ENCODE measurements around the gene WDR62.

The WDR62 gene

DNA sequence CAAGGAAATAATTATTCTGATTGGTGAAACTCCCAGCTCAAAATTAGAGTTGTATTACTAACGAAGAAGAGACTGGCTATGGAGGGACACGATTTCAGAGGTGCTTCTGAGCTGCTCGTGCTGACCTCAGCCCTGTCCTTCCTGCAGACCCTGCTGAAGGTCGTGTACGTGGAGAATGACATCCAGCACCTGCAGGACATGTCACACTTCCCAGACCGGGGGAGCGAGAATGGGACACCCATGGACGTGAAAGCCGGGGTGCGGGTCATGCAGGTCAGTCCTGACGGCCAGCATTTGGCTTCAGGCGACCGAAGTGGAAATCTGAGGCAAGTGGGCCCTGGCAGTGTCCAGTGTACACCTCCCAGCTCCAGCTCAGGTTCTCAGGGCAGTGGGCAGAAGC, 28.2 kb downstream of the WDR62 start:
- no peak for DNase-seq

DNA sequence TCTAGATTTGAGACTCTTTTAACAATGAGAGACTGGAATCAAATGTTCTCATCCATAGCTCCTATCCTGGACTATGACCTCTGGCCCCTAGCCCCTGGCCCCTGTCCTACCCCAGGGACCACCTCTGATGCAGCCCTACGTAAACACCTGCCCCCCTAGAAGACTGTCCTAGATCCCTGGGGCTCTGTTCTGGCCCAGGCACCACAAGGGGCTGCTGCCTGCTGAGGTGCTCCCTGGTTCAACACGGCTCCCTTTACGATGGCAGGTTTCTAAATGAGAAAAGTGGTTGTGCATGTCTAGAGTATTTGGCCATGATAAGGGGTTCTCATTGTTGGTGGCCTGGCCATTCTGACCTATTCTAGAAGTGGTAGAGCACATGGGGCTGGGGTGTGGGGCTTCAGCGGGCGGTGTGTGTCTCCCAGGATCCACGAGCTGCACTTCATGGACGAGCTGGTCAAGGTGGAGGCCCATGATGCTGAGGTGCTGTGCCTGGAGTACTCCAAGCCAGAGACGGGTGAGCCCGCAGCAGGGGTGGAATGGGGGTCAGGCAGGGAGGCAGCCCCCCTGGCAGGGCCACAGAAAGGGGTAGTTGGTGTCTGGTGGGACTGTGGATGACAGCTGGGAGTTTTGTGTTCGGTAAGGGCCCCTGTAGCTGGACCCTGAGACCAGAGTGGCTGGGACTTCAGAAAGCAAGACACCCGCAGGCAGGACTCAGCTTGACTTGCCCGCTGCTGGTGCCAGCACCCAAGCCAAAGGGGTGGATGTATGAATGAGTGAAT, 29.7 kb downstream of the WDR62 start:
- DNase-seq, result no peak

DNA sequence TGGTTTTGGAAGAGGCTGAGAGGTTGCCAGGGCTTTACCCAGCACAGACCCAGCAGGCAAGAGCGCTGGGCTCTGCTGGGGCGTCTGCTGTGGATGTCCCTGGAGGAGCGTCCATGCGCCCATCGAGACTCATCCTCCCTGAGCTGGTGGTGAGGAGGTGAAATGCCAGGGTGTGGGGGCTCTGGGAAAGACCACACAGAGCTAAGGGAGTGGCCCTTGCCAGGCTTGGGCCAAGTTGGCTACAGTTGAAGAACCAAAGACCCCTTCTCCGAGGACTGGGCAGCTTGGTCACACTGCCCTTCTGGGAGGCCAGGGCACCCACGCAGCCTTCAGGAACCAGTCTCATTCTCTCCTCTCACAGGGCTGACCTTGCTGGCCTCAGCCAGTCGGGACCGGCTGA, 31.6 kb downstream of the WDR62 start:
- no peak for DNase-seq

DNA sequence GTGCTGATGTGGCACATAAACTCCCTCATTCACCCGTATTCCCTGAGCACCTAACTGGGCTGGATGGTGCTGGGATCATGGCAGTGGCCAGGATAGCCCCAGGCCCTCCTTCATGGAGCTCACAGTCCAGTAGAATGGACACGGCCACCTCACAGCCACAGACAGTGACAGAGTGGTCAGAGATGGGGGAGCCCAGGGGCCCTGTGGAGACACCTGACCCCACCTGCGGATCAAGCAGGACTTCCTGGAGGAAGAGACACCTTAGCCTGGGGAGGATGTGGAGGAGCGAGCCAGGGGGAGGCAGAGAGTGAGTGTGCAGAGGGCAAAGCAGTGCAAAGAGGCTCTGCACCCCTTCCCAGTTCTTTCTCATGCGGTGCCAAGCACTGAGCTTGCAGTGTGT, 35.1 kb downstream of the WDR62 start:
- DNase-seq, result no peak

DNA sequence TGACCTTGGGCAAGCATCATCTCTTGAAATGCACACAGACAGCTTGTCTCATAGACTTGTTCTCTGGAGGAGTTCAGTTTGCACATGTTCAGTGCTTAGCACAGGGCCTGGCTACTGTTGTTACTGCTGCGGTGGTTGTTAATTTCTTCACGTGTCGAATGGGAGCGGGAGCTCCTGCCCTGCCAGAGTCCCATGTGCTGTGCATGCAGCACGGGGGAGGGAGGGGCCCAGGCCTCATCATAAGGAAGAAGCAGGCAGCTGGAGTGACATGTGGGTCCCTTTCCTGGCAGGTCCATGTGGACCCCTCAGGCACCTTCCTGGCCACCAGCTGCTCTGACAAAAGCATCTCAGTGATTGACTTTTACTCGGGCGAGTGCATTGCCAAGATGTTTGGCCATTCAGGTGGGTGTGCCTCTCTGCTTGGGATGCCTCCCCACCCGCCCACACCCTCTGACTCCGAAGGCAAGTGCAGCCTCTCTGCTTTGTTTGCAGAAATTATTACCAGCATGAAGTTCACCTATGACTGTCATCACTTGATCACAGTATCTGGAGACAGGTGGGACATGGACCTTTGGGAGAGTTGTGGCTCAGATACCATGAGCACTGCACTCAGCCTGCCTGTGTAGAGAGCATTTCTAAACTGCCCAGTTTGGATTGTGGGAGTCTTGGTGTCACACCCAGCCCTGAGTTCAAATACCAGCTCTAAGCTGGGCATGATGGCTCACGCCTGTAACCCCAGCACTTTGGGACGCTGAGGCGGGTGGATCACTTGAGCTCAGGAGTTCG, 36.4 kb downstream of the WDR62 start:
- DNase-seq, result no peak

DNA sequence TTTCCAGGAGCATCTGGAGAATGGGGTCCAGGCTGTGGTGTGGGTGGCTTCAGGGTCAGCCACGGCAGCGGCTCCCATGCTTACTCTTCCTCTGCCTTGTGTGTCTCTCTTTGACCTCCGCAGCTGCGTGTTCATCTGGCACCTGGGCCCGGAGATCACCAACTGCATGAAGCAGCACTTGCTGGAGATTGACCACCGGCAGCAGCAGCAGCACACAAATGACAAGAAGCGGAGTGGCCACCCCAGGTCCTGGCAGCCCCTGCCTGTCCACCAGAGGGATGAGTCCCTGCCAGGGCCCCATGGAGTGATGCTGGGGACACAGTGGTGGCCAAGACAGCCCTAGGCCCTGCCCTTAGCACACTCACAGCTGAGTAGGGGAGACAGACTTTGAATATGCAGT, 37.9 kb downstream of the WDR62 start:
- no peak for DNase-seq

DNA sequence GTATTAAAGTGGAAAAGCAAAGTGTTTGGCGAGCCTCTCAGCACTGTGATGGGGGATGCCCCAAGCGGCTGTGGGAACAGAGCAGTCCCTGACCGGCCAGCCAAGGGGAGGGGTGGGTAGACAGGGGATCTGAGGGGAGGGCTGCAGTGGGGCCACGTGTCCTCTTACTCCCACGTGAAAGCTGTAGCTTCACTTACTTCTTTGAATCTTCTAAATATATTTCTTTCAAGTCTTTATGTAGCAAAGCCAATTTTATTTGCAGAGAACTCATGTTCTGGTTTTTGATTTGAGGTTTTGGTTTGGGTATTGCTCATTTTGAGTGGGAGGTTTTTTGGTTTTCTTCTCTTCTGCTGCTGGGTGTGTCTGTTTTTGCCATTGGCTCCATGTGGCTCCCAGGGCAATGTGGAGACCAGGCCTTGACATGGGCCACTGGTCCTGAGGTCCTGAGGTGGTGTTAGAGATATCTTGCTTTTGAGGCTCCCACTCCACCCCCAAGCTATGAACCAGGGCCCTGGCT, 38.5 kb downstream of the WDR62 start:
- DNase-seq, result no peak

DNA sequence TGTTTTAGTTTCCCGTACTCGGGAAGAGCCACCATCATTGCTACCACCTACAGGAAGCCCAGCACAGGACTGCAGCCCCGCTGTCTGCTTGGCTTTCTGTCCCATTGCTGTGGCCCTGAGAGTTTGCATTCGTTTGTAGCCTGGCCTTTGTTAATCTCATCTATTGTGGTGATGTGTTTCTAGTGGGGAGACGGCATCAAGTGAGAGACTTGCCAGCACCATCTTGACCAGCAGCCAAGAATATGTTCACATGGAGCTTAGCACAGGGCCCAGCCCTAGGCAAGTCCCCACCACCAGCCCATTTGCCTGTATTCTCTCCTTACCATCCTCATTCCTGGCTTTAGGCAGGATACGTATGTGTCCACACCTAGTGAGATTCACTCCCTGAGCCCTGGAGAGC, 39.0 kb downstream of the WDR62 start:
- DNase-seq, result no peak

DNA sequence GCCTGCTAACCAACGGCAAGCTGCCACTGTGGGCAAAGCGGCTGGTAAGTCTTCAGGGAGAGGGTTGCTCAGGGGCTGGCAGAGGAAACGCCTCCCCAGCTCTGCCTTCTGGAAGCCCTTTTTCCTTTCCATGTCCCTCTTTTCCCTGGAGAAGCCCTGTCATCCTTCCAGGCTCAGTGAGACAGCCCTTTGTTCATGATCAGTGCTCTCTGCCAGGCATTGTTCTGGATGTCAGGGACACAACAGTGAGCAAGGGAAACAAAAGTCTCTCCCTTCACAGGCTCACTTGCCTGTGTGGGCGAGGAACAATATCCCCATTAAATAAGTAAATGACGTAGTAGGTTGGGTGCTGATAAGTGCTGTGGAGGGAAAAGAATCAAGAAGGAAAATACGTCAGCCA, 42.3 kb downstream of the WDR62 start:
- no peak for DNase-seq

DNA sequence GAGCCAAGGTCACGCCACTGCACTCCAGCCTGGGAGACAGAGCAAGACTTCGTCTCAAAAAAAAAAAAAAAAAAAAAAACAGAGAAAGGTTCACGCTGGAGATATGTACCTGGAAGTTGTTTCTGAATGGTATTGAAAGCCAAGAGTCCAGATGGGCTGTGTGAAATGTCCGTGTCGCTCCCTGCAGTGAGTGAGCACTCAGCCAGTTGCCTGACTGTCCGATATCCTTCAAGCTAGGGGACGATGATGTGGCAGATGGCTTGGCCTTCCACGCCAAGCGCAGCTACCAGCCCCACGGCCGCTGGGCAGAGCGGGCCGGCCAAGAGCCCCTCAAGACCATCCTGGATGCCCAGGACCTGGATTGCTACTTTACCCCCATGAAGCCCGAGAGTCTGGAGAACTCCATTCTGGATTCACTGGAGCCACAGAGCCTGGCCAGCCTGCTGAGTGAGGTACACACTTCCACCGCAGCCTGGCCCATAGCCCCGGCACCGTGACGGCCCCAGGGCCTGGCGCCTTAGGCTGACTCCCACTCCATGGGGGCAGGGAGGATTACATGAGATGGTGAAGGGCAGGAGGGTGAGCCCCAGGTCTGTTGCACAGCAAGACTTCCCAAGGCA, 44.6 kb downstream of the WDR62 start:
- DNase-seq, result no peak

DNA sequence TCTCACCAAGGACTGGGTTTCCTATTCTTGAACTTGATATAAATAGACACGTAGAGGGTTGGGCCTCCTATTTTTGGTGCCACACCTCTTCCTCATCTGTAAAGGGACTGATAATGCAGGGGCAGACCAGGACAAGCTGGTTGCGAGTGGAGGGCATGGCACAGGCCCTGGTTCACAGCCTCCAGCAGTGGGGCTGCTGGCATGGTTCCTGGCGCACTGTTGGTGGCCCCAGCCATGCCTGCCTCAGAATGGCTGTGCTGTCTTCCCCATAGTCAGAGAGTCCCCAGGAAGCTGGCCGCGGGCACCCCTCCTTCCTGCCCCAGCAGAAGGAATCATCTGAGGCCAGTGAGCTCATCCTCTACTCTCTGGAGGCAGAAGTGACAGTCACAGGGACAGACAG, 45.8 kb downstream of the WDR62 start:
- no peak for DNase-seq

DNA sequence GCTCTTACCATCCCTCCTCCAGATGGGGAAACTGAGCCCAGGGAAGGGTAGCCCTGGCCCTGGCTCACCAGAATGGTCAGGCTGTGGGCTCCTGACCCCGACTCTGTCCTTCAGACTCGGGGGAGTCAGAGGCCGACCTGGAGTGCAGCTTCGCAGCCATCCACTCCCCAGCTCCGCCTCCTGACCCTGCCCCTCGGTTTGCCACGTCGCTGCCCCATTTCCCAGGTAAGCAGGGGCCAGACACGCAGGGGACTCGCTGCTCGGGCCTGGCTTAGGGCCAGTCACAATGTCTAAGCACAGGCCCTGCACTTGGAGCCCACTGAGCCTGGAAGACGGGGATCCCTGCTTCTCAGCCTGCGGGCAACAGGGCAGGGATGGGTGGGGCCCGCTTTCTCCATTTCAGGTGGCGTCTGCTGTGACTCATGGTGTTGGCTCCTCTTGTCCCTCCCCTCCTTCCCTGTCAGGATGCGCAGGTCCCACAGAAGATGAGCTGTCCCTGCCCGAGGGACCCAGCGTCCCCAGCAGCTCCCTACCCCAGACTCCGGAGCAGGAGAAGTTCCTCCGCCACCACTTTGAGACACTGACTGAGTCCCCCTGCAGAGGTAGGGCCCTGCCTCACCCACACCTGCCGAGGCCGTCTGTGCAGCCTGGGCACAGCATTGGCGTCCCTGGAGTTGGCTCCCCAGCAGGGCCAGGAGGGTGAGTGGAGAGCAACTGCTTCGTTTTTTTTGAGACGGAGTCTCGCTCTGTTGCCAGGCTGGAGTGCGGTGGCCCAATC, 47.0 kb downstream of the WDR62 start:
- DNase-seq, result no peak

DNA sequence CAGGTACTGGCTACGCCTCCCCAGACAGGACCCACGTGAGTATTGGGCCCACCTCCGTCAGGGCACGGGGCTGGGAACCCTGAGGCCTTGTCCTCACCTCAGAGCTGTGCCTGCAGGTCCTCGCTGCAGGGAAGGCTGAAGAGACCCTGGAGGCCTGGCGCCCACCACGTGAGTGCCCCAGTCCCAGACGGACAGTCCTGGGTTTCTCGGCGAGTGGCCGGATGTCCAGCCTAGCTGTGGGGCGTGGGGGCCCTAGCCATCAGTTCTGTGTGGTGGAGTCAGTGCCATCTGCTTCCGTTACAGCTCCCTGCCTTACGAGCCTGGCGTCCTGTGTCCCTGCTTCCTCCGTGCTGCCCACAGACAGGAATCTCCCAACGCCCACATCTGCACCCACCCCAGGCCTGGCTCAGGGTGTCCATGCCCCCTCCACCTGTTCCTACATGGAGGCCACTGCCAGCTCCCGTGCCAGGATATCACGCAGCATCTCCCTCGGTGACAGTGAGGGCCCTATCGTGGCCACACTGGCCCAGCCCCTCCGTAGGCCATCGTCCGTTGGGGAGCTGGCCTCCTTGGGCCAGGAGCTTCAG, 48.4 kb downstream of the WDR62 start:
- DNase-seq, result no peak

DNA sequence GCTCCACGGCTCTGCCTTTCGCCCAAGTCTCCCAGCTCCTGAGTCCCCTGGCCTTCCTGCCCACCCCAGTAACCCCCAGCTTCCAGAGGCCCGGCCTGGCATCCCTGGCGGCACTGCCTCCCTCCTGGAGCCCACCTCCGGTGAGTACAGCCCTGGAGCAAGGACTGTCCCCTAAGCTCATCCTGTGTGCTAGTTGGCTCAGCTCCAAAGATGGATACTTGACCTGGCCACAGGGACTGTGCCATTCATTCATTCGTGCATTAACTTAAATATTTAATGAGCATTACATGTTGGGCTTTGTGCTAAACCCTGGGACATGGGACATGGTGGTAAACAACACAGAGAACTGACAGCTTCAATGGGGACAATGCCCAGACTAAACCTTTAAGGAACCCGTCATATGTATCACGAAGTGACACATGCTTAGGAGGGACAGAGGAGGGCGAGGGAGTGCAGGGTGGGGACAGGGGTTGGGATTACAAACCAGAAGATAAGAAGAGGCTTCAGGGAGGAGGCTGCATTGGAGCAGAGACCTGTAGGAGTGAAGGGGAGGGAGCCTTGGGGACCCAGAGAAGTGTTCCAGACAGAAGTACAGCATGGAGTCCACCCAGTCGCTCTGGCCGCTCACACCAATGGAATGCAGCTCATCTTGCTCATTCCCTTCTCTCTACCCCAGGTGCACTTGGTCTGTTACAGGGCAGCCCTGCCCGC, 49.3 kb downstream of the WDR62 start:
- no peak for DNase-seq

DNA sequence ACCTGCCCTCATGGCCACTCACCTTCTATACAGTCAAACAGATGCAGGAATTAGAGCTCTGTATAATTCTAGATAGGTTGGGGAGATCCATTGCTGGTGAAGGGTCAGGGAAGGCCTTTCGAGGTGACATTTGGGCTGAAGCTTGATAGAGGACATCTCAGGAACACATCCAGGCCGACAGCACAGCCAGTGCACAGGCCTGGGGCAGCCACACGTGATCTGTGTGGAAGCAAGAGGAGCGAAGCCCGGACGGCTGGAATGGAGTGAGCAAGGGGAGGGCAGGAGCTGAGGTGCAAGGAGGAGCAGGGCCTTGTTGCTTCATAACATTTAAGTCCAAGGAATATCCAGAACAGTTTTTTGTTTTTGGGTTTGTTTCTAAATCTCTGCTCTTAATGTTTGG, 51.7 kb downstream of the WDR62 start:
- DNase-seq, result no peak

DNA sequence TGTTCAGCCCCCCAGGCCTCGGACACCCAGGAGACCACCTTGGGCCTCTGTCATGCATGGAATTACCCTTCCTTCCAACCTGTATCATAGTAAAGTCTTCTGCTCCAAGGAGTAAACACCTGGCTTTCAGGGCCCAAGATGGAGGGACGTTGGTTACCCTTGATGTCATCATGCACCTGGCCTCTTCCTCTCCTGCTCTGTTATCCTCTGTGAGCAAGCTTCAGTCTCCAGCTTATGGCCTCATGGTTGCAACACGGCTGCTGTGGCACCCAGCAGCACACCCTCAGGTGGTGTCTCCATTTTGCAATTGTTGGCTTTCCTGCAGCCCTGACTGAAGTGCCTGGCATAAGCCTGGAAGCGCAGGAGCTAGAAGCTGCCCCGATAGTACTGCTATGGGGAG, 52.3 kb downstream of the WDR62 start:
- no peak for DNase-seq

DNA sequence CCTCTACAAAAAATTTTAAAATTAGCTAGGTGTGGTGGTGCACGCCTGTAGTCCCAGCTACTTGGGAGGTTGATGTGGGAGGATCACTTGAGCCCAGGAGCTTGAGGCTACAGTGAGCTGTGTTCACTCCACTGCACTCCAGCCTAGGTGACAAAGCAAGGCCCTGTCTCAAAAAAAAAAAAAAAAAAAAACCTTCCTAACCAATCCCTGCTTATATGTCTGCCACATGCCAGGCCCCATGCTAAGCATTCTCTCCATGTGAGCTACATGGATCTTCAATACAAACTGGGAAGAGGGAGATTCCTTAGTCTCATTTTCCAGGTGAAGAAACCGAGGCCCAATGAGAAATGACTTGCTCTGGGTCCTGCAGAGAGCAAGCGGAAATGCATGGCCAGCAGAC, 54.0 kb downstream of the WDR62 start:
- DNase-seq, result no peak

DNA sequence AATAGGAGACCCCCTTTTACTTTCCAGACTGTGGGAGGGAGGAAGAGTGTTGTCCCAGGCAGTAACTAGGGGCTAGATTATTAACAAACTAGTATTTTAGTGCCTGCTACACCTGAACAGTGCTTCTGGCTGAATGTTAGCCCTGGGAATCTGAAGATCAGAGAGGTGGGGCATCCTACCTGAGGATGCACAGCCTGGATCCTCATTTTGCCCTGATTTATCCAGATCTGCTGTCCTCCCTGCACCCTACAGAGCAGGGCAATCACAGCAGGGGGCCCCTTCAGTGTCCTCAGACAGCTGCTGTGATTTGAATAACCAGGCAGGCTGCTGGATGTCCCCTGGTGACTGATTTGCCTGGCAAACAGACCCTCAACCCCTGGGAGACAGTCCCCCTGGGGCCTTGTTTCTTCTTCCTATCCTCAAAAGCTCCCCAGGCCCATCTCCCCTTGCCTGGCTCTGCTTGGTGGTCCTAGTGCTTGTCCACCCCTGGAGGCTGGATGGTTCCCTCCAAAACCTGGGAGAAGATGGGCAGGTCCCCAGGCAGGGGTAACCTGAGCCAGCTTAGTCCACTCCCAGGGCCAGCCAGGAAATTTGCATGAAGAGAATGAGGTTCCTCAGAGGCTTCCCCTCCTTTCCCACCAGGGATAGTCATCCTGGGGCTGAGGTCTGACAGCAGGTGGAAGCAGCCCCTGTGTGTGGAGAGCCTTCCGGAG, 55.9 kb downstream of the WDR62 start, which contains the start of gene OVOL3:
OVOL3 (plus strand) TSS at position 657 of the 713 bp plus-strand sequence. CDS start 60 bp downstream, outside the sequence.
- no peak for DNase-seq

DNA sequence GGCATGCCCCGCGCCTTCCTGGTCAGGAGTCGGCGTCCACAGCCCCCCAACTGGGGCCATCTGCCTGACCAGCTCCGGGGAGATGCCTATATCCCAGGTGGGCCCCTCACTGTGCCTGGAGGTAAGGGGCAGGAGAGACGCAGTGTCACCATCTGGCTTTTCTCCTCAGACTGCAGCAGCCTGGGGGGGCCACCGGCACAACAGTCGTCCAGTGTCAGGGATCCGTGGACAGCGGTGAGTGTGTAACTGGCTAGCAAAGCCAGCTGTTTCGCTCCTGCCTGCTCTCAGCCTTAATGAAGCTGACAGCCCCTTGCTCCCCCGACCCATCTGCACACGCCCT, 56.5 kb downstream of the WDR62 start:
- no peak for DNase-seq

DNA sequence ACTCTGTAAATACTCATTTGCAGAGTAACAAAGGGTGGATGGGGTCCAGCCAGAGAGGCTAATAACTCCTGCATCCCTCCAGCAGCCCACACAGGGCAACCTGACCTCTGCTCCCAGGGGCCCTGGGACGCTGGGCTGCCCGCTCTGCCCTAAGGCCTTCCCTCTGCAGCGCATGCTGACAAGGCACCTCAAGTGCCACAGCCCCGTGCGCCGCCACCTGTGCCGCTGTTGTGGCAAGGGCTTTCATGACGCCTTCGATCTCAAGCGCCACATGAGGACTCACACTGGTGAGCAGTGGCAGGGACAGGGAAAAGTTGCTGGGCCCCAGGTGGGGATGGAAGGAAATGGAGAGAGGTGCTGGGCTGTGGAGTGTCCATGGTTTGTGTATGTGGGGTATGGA, 58.0 kb downstream of the WDR62 start:
- no peak for DNase-seq

DNA sequence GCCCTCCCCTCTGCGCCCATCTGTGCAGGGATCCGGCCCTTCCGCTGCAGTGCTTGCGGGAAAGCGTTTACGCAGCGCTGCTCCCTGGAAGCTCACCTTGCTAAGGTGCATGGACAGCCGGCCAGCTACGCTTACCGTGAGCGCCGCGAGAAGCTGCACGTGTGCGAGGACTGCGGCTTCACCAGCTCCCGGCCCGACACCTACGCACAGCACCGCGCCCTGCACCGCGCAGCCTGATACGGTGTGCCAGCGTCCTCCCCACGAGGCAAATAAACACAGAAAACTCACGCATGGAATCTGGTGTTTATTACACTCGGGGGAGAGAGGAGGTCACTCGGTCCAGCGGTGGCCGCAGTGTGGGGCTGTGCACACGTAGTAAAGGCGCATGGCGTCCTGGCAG, 58.7 kb downstream of the WDR62 start:
- no peak for DNase-seq

Data from NCI-H510A (cell line).